Natural killer cell (primary cell): ENCODE data around the gene PNPLA1. TPM values are rescaled to one million over a fixed set of nuclear protein-coding genes. Genes with fewer than 3 reads are reported as not detected.

Experiments
- ATAC-seq, 3 donors: fragments of 150-1000 bp in 2 of 3; fragments of 200-7000 bp in 1 of 3; cut with Tn5 transposase; 1 replicate in 1 of 3; 2 replicates in 2 of 3; pipeline ENCODE4 v1.10.0; 2021; ENCODE audit warnings: mild to moderate bottlenecking in 2 of 3, moderate library complexity in 2 of 3
- DNase-seq, 2 donors: peaks; one replicate each; pipeline versions ENCODE4 v3.0.0 to v3.0.0-alpha.2; 2013 to 2021; ENCODE audit warnings: mixed read lengths in 1 of 2
- H3K27ac ChIP-seq: one replicate; pipeline ENCODE4 v1.5.1; 2013; ENCODE audit warnings: mild to moderate bottlenecking, low read length
- H3K27me3 ChIP-seq: one replicate; pipeline ENCODE4 v1.6.1; 2013; ENCODE audit warnings: low read length; ENCODE audit not compliant: control insufficient read depth, insufficient read depth
- H3K36me3 ChIP-seq: one replicate; pipeline ENCODE4 v1.6.1; 2013; ENCODE audit warnings: low read length; ENCODE audit not compliant: control insufficient read depth, insufficient read depth
- H3K4me1 ChIP-seq: one replicate; pipeline ENCODE4 v1.6.1; 2013; ENCODE audit warnings: low read length; ENCODE audit not compliant: control insufficient read depth, insufficient read depth
- H3K4me3 ChIP-seq: one replicate; pipeline ENCODE4 v1.5.1; 2013; ENCODE audit warnings: low read length
- H3K9me3 ChIP-seq: one replicate; pipeline ENCODE4 v1.6.1; 2013; ENCODE audit warnings: low read length; ENCODE audit not compliant: control insufficient read depth, insufficient read depth
- H3K27ac Mint-ChIP-seq, 2 donors: one replicate each; pipeline ENCODE4 v1.8.0; 2022; ENCODE audit warnings: mild to moderate bottlenecking in 2 of 2, mixed read lengths in 2 of 2, moderate library complexity in 1 of 2
- H3K27me3 Mint-ChIP-seq, 2 donors: one replicate each; pipeline ENCODE4 v1.8.0; 2022; ENCODE audit warnings: low read depth in 2 of 2, mixed read lengths in 2 of 2
- H3K36me3 Mint-ChIP-seq: one replicate; pipeline ENCODE4 v1.8.0; 2022; ENCODE audit warnings: mixed read lengths
- H3K4me1 Mint-ChIP-seq, 2 donors: one replicate each; pipeline ENCODE4 v1.8.0; 2022; ENCODE audit warnings: mixed read lengths in 2 of 2
- H3K4me3 Mint-ChIP-seq: one replicate; pipeline ENCODE4 v1.8.0; 2022; ENCODE audit warnings: mild to moderate bottlenecking, moderate library complexity, mixed read lengths
- H3K9me3 Mint-ChIP-seq, 2 donors: one replicate each; pipeline ENCODE4 v1.8.0; 2022; ENCODE audit warnings: mixed read lengths in 2 of 2
- WGBS: methylation state at CpG from one replicate; pipeline ENCODE4 v1.1.7; 2013; ENCODE audit warnings: missing lambda C conversion rate; ENCODE audit not compliant: insufficient coverage; 5-methylcytosine and 5-hydroxymethylcytosine counted together
- intact Hi-C: fragments of 100-400 bp; cut with micrococcal nuclease; formaldehyde crosslinking; loops from one replicate; pipeline ENCODE4 v1.14.2; 2022
- total RNA-seq, 4 donors: library from RNA; stranded (reverse); fragments of 120-200 nt in 1 of 4; gene quantifications; one replicate each; pipeline versions ENCODE4 v1.2.3 to v1.2.4, GENCODE V29; 2013 to 2022
- TF ChIP-seq, protein P1 (sequence below): fragments of 200-600 bp; IDR thresholded peaks from one replicate; pipeline ENCODE4 v1.8.0; 2022; ENCODE audit warnings: antibody characterized with exemption

PNPLA1 gene
- total RNA-seq, 3 donors from 2014 or later (not counting 1 experiment from before 2014, with no cell fraction given) = 0.14 to 3.5 (median 0.61) TPM

DNA sequence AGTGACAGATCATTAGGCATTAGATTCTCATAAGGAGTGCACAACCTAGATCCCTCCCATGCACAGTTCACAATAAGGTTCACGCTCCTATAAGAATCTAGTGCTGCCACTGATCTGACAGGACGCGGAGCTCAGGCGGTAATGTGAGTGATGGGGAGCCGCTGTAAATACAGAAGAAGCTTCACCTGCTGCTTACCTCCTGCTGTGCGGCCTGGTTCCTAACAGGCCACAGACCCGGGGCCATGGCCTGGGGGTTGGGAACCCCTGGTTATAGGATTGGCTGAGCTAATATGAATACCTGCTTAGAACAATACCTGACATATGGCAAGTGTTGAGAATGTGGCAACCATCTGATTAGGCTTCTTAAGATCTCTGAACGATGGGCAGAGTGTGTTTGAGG, 2.4 kb downstream of the PNPLA1 start:
- DNase-seq (no peak), ATAC-seq (no peak)
- Histone ChIP-seq H3K4me3 (no peak overlapping the region), H3K36me3 (no peaks in the 10 kb centered on the region), H3K27me3 (no peaks in the 10 kb centered on the region), H3K9me3 (no peaks in the 10 kb centered on the region), H3K4me1 (no peaks in the 10 kb centered on the region), H3K27ac (no peak overlapping the region)
- no peak overlapping the region for H3K27ac Mint-ChIP-seq
- TF ChIP-seq, protein P1, sequence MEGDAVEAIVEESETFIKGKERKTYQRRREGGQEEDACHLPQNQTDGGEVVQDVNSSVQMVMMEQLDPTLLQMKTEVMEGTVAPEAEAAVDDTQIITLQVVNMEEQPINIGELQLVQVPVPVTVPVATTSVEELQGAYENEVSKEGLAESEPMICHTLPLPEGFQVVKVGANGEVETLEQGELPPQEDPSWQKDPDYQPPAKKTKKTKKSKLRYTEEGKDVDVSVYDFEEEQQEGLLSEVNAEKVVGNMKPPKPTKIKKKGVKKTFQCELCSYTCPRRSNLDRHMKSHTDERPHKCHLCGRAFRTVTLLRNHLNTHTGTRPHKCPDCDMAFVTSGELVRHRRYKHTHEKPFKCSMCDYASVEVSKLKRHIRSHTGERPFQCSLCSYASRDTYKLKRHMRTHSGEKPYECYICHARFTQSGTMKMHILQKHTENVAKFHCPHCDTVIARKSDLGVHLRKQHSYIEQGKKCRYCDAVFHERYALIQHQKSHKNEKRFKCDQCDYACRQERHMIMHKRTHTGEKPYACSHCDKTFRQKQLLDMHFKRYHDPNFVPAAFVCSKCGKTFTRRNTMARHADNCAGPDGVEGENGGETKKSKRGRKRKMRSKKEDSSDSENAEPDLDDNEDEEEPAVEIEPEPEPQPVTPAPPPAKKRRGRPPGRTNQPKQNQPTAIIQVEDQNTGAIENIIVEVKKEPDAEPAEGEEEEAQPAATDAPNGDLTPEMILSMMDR = no peak
- H3K27me3 Mint-ChIP-seq = peaks cover 16 to 17% of the 10 kb centered on the region in 2 donors
- H3K36me3 Mint-ChIP-seq = no peaks in the 10 kb centered on the region
- 88% methylated on average over 8 of the region's 8 CpGs for WGBS
- intact Hi-C loops = no loop called here
- no peaks in the 10 kb centered on the region for H3K9me3 Mint-ChIP-seq
- H3K4me1 Mint-ChIP-seq = no peaks in the 10 kb centered on the region
- no peak overlapping the region for H3K4me3 Mint-ChIP-seq

DNA sequence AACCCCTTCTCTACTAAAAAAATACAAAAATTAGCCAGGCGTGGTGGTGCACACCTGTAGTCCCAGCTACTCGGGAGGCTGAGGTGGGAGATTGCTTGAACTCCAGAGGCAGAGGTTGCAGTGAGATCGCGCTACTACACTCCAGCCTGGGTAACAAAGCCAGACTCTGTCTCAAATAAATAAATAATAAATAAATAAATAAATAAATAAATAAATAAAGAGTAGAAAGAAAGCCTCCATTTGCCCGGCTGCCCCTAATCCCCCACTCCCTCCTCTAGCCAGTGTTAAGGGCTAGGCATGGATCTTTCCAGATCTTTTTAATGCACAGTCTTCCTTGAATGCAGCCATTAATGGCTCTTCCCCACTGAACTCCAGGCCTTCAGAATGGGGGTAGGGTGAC, 3.2 kb downstream of the PNPLA1 start:
- ATAC-seq = no peak
- Histone ChIP-seq H3K27ac (no peak overlapping the region), H3K9me3 (no peaks in the 10 kb centered on the region), H3K4me3 (no peak overlapping the region), H3K27me3 (no peaks in the 10 kb centered on the region), H3K36me3 (no peaks in the 10 kb centered on the region), H3K4me1 (no peaks in the 10 kb centered on the region)
- H3K9me3 Mint-ChIP-seq = no peaks in the 10 kb centered on the region
- H3K27me3 Mint-ChIP-seq = peaks cover 16 to 20% of the 10 kb centered on the region in 2 donors
- H3K27ac Mint-ChIP-seq = no peak overlapping the region
- TF ChIP-seq, protein P1 = no peak
- intact Hi-C loops = no loop called here
- no peak for DNase-seq
- no peaks in the 10 kb centered on the region for H3K36me3 Mint-ChIP-seq
- WGBS = 94% methylated on average over 2 of the region's 5 CpGs
- no peaks in the 10 kb centered on the region for H3K4me1 Mint-ChIP-seq
- H3K4me3 Mint-ChIP-seq = no peak overlapping the region

DNA sequence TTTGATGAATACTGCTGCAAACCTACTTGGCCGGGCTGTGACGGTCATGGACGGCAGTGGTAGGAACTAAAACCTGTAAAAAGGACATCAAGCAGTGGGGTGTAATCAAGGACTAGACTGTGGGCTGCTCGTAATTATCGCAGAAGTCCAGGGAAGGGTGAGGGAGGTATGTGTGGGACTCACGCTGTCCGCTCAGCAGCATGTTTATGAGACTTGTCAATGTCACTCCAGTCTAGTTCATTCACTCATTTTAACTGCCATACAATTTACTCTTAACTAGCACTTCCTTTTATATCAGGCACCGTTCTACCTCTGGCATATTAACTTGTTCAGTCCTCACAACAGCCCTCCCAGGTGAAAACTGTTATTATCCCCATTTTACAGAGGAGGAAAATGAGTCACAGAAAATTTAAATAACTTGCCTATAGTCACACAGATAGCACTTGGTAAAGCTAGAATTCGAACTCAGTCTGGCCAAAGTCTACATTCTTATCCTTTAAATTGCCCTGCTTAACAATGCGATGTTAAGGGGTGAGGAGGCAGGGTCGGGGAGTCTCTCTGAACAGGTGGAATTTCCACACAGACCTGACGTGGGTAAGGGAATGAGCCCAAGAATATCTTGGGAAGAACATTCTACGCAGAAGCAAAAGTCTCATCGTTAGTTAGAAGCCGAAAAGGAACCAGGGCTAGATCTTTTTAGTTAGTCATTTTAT, 4.1 kb downstream of the PNPLA1 start:
- no peak overlapping the region for H3K4me3 ChIP-seq
- no peaks in the 10 kb centered on the region for H3K27me3 ChIP-seq
- WGBS = 91% methylated on average over 15 of the region's 15 CpGs
- Mint-ChIP-seq H3K4me1 (no peaks in the 10 kb centered on the region), H3K36me3 (no peaks in the 10 kb centered on the region), H3K9me3 (no peaks in the 10 kb centered on the region), H3K27ac (no peak overlapping the region), H3K4me3 (no peak overlapping the region), H3K27me3 (peaks cover 16 to 29% of the 10 kb centered on the region in 2 donors)
- no peak for ATAC-seq
- H3K36me3 ChIP-seq = no peaks in the 10 kb centered on the region
- DNase-seq = no peak
- H3K4me1 ChIP-seq = no peaks in the 10 kb centered on the region
- intact Hi-C loops = no loop called here
- no peaks in the 10 kb centered on the region for H3K9me3 ChIP-seq
- TF ChIP-seq, protein P1 = no peak
- no peak overlapping the region for H3K27ac ChIP-seq
